Measurements from ENCODE around the gene WFDC11. TPM values are rescaled to one million over a fixed set of nuclear protein-coding genes. Genes with fewer than 3 reads are reported as not detected.
"Not testable (repeated sequence)": the region's sequence is repeated elsewhere in the genome, so short reads cannot be mapped to it uniquely, and the experiment has no call there.

WFDC11 gene
- not detected for polyA plus RNA-seq (2013, experiment 1 of 2; ENCODE audit: insufficient read length)
- polyA plus RNA-seq (2013, experiment 2 of 2; ENCODE audit: insufficient read length) = not detected

DNA sequence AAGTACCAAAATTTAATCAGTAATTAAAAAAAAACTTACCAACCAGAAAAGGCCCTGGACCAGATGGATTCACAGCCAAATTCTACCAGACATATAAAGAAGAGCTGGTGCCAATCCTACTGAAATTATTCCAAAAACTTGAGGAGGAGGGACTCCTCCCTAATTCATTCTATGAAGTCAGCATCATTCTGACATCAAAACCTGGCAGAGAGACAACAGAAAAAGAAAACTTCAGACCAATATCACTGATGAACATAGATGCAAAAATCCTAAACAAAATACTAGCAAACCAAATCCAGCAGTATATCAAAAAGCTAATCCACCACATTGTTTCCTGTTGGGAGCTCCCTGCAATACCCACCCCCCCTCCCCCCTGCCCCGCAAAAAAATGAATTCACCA, at the start of gene WFDC11:
Gene WFDC11, minus strand, starts transcription at position 101 of the 400 bp plus-strand sequence. CDS start 19,639 bp downstream, outside the sequence.
- no peak for DNase-seq

DNA sequence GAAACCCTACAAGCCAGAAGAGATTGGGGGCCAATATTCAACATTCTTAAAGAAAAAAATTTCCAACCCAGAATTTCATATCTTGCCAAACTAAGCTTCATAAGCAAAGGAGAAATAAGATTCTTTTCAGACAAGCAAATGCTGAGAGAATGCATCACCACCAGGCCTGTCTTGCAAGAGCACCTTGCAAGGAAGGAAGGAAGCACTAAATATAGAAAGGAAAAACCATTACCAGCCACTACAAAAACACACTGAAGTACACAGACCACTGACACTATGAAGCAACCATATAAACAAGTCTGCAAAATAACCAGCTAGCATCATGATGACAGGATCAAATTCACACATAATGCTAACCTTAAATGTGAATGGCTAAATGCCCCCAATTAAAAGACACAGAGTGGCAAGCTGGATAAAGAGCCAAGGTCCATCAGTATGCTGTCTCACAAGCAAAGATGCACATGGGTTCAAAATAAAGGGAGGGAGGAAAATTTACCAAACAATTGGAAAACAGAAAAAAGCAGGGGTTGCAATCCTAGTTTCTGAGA, 46.2 kb upstream of the WFDC11 start:
- DNase-seq = not testable (repeated sequence)

DNA sequence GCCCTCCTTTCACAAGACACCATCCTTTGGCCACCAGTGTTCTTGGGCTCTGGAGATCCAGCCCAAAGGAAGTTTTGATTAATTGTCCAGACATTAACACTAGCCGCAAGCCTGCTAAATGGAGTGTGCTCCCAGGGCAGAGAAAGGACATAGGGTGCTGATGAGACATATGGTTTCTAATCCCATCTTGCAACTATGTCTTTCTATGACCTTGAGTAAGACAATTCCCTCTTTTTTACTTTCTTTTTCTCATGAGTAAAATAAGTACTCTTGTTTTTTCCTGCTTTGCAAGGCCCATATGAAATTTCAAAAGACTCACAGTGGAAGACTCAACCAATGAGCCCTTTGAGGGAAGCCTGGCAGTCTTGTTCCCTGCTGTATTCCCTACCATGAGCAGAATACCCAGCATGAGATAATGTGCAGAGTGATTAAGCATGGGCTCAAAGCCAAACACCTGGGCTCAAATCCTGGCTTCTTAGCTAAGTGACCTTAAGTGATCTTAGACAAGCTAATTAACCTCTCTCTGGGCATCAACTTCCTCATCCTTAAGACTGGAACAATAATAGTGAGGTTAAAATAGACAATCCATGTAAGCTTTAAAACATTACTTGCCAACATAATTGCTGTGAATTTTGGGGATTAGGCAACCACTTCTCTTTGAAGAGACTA, 35.1 kb upstream of the WFDC11 start, which contains the start of gene WFDC10B:
Gene WFDC10B, minus strand, starts transcription at position 51 of the 669 bp plus-strand sequence. CDS start 19,027 bp downstream, outside the sequence.
- no peak for DNase-seq

DNA sequence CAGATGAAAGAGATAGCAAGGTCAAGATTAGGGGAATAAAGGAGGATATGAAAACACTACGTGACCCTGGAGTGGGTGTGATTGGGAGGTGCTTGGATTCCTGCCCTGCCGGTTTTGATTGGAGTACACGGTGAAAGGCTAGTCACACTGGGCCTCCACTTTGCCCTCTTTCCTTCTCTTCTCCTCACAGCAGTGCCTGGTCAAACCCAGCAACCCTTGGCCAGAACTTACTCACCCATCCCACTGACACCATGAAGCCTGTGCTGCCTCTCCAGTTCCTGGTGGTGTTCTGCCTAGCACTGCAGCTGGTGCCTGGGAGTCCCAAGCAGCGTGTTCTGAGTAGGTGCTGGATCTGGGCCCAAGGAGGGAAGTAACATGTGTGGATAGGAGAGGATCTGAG, 31.8 kb upstream of the WFDC11 start, which contains the start of gene WFDC13:
Gene WFDC13, plus strand, starts transcription at position 166 of the 400 bp plus-strand sequence. Its CDS starts 86 bp downstream, at position 252.
- DNase-seq = no peak

DNA sequence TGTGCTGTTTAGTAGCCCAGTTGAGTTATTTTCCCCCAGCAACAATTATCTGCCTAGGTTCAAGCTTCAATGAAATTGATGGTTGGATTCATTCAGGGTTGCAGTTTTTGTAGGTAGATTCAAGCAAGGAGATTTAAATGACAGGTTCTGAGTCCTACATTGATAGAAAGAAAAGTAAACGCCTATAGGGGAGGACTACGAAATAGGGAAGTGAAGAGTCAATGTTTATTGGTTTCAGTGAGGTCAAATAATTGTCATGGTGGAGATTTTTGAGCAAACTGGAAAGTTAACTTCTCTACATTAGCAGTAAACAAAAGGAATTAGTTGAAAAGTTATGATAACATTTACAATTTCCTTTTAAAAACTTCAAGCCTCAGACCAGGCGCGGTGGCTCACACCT, 31.1 kb upstream of the WFDC11 start:
- no peak for DNase-seq

DNA sequence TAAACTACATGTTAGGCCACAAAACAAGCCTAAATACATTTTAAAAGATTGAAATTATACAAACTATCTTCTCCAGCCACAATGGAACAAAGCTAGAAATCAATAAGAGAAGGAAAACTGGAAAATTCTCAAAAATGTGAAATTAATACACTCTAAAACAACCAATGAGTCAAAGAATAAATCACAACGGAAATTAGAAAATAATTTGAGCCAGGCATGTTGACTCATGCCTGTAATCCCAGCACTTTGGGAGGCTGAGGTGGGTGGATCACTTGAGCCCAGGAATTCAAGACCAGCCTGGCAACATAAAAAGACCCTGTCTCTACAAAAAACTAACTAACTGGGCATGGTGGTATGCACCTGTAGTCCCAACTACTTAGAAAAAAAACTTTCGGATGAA, 25.5 kb upstream of the WFDC11 start:
- no peak for DNase-seq

DNA sequence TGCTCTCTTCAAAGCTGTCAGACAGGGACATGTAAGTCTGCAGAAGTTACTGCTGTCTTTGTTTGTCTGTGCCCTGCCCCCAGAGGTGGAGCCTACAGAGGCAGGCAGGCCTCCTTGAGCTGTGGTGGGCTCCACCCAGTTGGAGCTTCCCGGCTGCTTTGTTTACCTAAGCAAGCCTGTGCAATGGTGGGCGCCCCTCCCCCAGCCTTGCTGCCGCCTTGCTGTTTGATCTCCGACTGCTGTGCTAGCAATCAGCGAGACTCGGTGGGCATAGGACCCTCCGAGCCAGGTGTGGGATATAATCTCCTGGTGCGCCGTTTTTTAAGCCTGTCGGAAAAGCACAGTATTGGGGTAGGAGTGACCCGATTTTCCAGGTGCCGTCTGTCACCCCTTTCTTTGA, 23.3 kb upstream of the WFDC11 start:
- DNase-seq = not testable (repeated sequence)

DNA sequence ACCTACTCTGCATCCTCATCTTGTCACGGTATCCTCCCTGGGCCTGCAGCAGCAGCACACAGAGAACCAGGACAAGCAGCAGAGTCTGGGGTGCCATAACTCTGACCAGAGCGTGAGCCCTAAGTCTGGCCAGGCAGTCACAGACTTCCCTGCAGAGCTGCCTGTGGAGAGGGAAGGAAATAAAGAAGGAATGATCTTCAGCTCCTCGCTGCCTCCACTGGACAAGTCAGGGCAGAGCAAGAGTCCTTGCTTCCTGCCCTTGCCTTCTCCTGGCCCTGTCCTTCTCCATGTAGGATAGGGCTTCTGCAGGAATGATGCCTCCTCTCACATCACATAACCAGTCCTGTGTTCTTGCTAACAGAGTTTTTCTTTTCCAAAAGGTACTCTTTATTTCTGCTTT, 15.9 kb upstream of the WFDC11 start:
- DNase-seq = no peak

DNA sequence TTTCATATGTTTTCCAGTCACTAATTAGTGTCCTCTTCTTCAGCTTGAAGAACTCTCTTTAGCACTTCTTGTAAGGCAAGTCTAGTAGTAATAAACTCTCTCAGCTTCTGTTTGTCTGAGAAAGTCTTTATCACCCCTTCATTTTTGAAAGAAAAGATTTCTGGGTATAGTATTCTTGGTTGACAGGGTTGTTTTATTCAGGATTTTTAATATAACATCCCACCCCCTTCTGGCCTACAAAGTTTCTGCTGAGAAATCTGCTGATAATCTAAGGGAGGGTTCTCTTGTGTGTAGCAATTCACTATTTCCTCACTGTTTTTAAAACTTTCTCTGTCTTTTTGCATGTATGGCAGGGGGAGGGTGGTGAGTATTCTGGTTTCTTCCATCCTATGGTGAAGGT, 9.6 kb upstream of the WFDC11 start:
- DNase-seq = no peak

DNA sequence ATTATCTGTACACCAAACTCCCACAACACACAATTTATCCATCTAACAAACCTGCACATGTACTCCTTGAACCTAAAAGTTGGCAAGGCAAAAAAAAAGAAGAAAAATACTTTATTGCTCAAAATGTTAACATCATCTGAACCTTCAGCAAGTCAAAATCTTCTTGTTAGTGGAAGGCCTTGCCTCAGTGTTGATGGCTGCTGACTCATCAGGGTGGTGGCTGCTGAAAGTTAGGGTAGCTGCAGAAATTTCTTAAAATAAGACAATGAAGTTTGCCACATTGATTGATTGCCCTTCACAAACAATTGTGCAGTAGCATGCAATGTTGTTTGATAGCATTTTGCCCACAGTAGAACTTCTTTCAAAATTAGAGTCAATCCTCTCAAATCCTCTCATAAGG, 2.7 kb upstream of the WFDC11 start:
- no peak for DNase-seq

DNA sequence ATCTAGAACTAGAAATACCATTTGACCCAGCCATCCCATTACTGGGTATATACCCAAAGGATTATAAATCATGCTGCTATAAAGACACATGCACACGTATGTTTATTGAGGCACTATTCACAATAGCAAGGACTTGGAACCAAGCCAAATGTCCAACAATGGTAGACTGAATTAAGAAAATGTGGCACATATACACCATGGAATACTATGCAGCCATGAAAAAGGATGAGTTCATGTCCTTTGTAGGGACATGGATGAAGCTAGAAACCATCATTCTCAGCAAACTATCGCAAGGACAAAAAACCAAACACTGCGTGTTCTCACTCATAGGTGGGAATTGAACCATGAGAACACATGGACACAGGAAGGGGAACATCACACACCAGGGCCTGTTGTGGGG, 13.0 kb downstream of the WFDC11 start:
- DNase-seq = not testable (repeated sequence)

DNA sequence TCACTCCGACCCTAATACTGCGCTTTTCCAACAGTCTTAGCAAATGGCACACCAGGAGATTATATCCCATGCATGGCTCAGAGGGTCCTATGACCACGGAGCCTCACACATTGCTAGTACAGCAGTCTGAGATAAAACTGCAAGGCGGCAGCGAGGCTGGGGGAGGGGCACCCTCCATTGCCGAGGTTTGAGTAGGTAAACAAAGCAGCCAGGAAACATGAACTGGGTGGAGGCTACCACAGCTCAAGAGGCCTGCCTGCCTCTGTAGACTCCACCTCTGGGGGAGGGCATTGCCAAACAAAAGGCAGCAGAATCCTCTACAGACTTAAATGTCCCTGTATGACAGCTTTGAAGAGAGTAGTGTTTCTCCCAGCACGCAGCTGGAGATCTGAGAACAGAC, 18.3 kb downstream of the WFDC11 start:
- not testable (repeated sequence) for DNase-seq

DNA sequence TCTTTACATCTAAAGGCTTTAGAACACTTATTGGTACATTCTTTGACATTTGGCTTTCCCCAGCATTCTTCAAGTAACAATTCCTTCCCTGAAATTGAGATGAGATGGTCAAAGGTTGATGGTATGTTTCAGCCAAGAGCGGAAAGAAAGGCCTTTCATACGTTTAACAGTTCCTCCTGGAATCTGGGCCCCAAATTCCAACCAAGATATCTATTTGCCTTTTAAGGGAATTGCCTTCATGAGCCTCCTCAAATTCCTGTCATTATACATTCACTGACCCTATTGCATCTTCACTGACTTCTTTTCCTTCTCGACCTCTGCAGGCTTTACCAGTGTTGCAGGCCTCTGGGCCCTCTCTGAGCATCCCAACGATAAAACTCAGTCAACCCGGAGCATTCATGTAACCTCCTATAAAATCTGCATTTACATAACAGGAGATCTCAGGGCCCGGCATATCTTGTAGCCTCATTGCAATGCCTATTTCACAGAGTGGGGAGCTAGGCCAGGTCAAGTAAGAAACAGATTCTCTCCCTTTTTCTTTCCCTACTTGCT, 20.7 kb downstream of the WFDC11 start:
- DNase-seq = no peak

DNA sequence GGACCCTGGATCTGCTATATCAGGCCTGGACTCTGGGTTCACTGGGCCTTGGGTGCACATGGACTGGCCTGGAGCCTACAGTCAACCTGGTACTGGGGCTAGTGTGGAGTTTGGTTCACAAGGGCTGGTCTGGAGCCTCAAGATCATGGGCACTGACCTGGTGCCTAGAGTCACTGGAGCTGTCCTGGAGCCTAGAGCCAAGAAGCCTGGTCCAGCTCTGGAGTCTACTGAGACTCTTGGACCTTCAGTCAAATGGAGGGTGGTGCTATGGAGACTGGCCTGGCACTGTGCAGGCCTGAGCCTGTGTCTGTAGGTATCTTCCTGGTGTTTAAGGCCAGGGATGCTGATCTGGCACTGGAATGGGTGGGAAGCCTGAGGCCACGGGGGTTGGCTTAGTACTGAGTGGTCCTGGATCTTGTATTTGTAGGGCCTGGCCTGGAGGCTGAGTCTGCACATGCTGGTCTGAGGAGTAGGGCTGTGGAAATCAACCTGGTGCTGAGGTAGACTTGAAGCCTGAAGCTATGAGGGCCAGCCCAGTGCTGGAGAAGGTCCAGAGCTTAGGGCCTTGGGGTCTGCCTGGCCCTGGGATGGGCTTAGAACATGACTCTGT, 22.5 kb downstream of the WFDC11 start:
- DNase-seq = no peak

DNA sequence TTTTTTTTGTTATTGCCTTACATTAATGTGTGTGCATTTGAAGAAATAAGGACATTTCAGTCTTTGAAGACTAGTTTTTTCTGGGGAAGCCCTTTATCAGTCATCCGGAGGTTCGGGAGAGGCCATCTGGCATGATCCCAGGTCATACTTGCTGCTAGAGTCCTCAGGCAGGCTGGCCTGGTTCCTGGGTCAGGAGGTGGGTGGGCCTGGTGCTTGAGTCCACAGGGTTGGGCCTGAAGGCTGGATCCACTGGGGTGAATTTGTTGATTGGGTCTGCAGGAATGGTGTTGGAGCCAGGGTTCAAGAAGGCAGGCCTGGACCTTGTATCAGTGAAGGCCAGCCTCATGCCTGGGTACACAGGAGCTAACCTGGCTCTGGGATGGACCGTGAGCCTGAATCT, 23.2 kb downstream of the WFDC11 start:
- no peak for DNase-seq

DNA sequence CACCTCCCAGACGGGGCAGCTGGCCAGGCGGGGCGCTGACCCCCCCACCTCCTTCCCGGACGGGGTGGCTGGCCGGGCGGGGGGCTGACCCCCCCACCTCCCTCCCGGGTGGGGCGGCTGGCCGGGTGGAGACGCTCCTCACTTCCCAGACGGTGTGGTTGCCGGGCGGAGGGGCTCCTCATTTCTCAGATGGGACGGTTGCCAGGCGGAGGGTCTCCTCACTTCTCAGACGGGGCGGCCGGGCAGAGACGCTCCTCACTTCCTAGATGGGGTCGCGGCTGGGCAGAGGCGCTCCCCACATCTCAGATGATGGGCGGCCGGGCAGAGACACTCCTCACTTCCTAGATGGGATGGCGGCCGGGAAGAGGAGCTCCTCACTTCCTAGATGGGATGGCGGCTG, 24.2 kb downstream of the WFDC11 start:
- not testable (repeated sequence) for DNase-seq

DNA sequence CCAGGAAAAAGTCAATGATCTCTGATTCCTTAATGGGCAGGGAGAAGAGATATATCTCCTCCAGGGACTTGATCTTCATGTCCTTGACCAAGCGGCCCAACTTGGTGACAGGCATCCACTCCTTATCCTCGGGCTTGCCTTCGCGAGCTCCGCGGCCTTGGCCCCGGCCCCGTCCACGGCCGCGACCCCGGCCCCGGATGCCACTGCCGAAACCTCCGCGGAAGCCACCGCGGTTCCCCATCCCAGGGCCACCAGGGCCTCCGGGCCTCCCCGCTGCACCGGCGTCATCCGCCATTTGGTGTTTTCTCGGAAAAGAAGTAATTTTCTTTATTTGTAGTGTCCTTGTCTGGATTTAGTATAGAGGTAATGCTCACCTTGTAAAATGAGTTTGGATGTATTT, 29.0 kb downstream of the WFDC11 start:
- DNase-seq = not testable (repeated sequence)

DNA sequence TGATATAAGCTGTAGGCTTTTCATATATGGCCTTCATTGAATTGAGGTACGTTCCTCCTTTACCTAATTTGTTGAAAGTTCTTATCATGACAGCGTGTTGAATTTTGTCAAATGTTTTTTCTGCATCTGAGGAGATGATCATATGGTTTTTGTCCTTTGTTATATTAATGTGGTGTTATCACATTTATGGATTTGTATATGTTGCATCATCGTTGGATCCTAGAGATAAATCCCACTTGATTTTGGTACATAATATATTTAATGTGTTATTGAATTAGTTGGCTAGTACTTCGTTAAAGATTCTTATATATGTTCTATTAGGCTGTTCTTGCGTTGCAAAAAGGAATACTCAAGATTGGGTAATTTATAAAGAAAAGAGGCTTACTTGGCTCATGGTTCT, 30.4 kb downstream of the WFDC11 start:
- DNase-seq = no peak

DNA sequence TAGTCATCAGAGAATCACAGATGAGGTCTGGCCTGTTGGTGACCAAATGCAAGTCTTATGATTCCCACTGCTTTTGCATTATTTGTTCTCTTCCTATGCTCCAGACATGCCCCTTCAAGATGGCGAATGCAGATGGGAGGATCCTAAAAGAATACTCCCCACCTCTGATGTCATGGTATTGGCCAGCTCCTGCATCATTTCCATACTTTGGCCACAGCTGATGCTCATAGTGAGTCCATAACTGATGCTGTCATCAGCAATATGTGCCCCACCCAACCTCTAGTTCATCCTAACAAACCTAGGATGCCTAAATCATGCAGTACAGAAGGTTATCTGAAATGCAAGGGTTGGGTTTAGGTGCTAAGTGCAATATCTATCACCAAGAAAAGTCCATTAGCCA, 33.5 kb downstream of the WFDC11 start:
- no peak for DNase-seq

DNA sequence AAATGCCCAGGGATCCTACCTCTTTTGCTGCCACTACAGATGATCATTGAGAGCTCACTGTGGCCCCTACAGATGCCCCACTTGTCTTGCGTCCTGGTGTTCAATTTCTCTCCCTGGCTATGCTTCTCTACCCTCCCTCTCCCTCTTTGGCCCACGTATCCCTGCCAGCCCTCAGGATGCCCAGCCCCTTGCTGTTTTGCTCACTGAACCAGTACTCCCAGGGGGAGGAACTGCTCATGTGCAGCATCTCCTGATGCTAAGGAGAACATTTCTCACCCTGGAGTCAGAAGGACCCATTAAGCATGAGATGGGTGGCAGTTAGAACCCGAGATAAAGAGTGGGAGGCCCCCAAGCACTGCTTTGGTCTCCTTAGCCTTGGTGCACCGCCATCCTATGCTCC, 38.9 kb downstream of the WFDC11 start, which contains the start of gene WFDC9:
Gene WFDC9, minus strand, starts transcription at position 101 of the 400 bp plus-strand sequence. CDS start 21,103 bp downstream, outside the sequence.
- no peak for DNase-seq

DNA sequence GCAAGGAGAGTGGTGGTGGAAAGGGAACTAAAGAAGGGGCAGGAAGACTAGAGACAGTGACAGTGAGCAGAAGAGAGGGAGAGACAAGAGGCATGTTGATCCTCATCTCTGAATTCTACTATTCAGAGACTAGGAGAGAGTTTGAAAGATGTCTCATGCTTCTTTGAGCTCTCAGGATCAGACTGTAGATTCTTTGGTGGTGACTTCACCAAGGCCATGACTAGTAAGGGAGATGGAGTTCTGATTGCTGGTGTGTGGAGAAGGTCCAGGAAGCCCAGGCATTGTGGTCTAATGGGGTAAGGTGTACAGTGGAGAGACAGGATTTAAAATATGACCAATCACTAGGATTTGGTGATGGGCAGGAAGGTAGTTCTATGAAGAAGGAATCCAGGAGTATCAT, 39.7 kb downstream of the WFDC11 start:
- peak; percentile 10 for DNase-seq

DNA sequence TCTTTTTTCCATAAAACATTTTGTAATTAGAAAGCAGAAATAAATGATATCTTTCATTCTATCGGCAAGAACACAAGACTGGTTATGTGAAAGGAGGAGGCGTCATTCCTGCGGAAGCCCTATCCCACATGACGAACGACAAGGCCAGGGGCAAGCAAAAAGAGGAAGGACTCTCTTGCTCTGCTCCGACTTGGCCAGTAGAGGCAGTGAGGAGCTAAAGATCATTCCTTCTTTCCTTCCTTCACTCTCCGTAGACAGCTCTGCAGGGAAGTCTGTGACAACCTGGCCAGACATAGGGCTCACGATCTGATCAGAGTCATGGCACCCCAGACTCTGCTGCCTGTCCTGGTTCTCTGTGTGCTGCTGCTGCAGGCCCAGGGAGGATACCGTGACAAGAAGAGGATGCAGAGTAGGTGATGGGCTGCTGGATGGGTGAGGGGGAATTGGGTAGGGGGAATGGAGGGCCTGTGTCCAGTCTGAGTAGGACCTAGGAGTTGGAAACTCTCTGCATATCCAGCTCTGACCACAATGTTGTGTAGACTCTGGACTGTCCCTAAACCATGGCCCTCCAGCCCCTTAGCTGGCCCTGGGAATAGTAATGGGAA, 40.4 kb downstream of the WFDC11 start, which contains the start of gene WFDC10A:
Gene WFDC10A, plus strand, starts transcription at position 244 of the 605 bp plus-strand sequence. Its CDS starts 75 bp downstream, at position 319.
- DNase-seq = peak; percentile 63

DNA sequence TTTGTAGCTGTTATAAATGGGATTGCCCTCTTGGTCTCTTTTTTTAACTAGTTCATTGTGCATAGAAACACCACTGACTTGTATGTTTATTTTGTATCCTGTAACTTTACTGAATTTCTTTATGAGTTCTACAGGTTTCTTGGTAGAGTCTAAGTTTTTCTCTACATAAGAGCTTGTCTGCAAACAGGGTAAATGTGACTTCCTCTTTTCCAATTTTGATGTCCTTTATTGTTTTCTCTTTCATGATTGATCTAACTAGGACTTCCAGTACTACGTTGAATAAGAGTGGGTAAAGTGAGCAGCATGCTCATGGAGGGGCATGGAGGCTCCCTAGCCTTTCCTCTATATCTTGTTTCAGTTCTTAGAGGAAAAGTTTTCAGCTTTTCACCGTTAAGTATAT, 43.5 kb downstream of the WFDC11 start:
- DNase-seq = no peak
